ENCODE measurements around the gene POU2F3. TPM values are rescaled to one million over a fixed set of nuclear protein-coding genes. Genes with fewer than 3 reads are reported as not detected.

The POU2F3 gene
- total and polyA plus RNA-seq, 7 experiments from 2014 or later, result 0.24 TPM; not detected in 6

- Mint-ChIP-seq H3K36me3 (no peaks in the 10 kb centered on the region), H3K27ac (no peak overlapping the region), H3K4me3 (no peak overlapping the region), H3K9me3 (peaks cover 0 to 2% (median 0%) of the 10 kb centered on the region in 11 donors), H3K4me1 (peaks cover 0 to 3% (median 0%) of the 10 kb centered on the region in 7 donors), H3K27me3 (peaks cover 21 to 46% (median 27%) of the 10 kb centered on the region in 5 donors)
- ChIA-PET CTCF (interaction anchor here (0.7 to 1.4 kb wide), 2 partner anchors 14 to 62 kb away, joined by 3 read pairs; no protein-coding TSS in a partner anchor), POLR2A (no interaction called here)
- no peak for DNase-seq
- no peak overlapping the region for H3K27ac ChIP-seq (ENCODE audit: low read depth, low read length)
- no peaks in the 10 kb centered on the region for H3K36me3 ChIP-seq (ENCODE audit: control insufficient read depth in 2 of 3, insufficient read depth in 3 of 3, low read length in 3 of 3)
- no peaks in the 10 kb centered on the region for H3K9me3 ChIP-seq (ENCODE audit: control insufficient read depth in 2 of 3, low read length in 3 of 3)
- no peaks in the 10 kb centered on the region for H3K4me1 ChIP-seq (ENCODE audit: control insufficient read depth in 2 of 2, insufficient read depth in 2 of 2, low read length in 2 of 2)
- intact Hi-C loops (cut with micrococcal nuclease), result no loop called here
- H3K4me3 ChIP-seq (ENCODE audit: low read length), result no peak overlapping the region
- H3K27me3 ChIP-seq (ENCODE audit: control insufficient read depth in 2 of 2, insufficient read depth in 2 of 2, low read length in 2 of 2), result peaks cover 0 to 3% of the 10 kb centered on the region in 2 donors
- no peak for ATAC-seq
Measured at GRCh38 chr11:120233207-120233803, 6.6 kb upstream of the POU2F3 start.

- no peak overlapping the region for H3K4me3 ChIP-seq (ENCODE audit: low read length)
- H3K4me1 ChIP-seq (ENCODE audit: control insufficient read depth in 2 of 2, insufficient read depth in 2 of 2, low read length in 2 of 2), result no peaks in the 10 kb centered on the region
- H3K27ac Mint-ChIP-seq, result no peak overlapping the region
- H3K36me3 ChIP-seq (ENCODE audit: control insufficient read depth in 2 of 3, insufficient read depth in 3 of 3, low read length in 3 of 3), result no peaks in the 10 kb centered on the region
- H3K9me3 ChIP-seq (ENCODE audit: control insufficient read depth in 2 of 3, low read length in 3 of 3), result no peaks in the 10 kb centered on the region
- POLR2A ChIA-PET, result no interaction called here
- ATAC-seq, result peak; percentile 71
- peaks cover 33 to 60% (median 40%) of the 10 kb centered on the region in 5 donors for H3K27me3 Mint-ChIP-seq
- peak; percentile 11 to 71 (median 34) for DNase-seq
- H3K4me3 Mint-ChIP-seq, result no peak overlapping the region
- H3K27me3 ChIP-seq (ENCODE audit: control insufficient read depth in 2 of 2, insufficient read depth in 2 of 2, low read length in 2 of 2), result peaks cover 0 to 3% of the 10 kb centered on the region in 2 donors
- peaks cover 0 to 4% (median 0%) of the 10 kb centered on the region in 11 donors for H3K9me3 Mint-ChIP-seq
- intact Hi-C loops (cut with micrococcal nuclease), result loop anchor here (1.0 to 2.0 kb wide), 2 partner anchors 68 kb away; no protein-coding TSS in a partner anchor
- H3K27ac ChIP-seq (ENCODE audit: low read depth, low read length), result no peak overlapping the region
- peaks cover 0 to 6% (median 0%) of the 10 kb centered on the region in 7 donors for H3K4me1 Mint-ChIP-seq
- CTCF ChIA-PET, result no interaction called here
- no peaks in the 10 kb centered on the region for H3K36me3 Mint-ChIP-seq
Measured at GRCh38 chr11:120235024-120235628, 4.8 kb upstream of the POU2F3 start.

GRCh38 chr11:120236169-120237107 lies 3.5 kb upstream of the POU2F3 start:
- POLR2A ChIA-PET, result no interaction called here
- no peak overlapping the region for H3K27ac Mint-ChIP-seq

GRCh38 chr11:120238968-120239620 lies 846 bp upstream of the POU2F3 start:
- no peaks in the 10 kb centered on the region for H3K9me3 ChIP-seq (ENCODE audit: control insufficient read depth in 2 of 3, low read length in 3 of 3)
- Mint-ChIP-seq H3K4me1 (peaks cover 0 to 12% (median 0%) of the 10 kb centered on the region in 7 donors), H3K4me3 (no peak overlapping the region), H3K27me3 (peaks cover 64 to 85% (median 65%) of the 10 kb centered on the region in 5 donors), H3K36me3 (peaks cover 0 to 6% (median 0%) of the 10 kb centered on the region in 5 donors), H3K9me3 (peaks cover 0 to 5% (median 0%) of the 10 kb centered on the region in 11 donors), H3K27ac (no peak overlapping the region)
- no peak overlapping the region for H3K4me3 ChIP-seq (ENCODE audit: low read length)
- peaks cover 0 to 7% of the 10 kb centered on the region in 2 donors for H3K27me3 ChIP-seq (ENCODE audit: control insufficient read depth in 2 of 2, insufficient read depth in 2 of 2, low read length in 2 of 2)
- ChIA-PET CTCF (no interaction called here), POLR2A (no interaction called here)
- H3K36me3 ChIP-seq (ENCODE audit: control insufficient read depth in 2 of 3, insufficient read depth in 3 of 3, low read length in 3 of 3), result no peaks in the 10 kb centered on the region
- DNase-seq (no peak), ATAC-seq (no peak)
- H3K27ac ChIP-seq (ENCODE audit: low read depth, low read length), result no peak overlapping the region
- H3K4me1 ChIP-seq (ENCODE audit: control insufficient read depth in 2 of 2, insufficient read depth in 2 of 2, low read length in 2 of 2), result no peaks in the 10 kb centered on the region
- intact Hi-C loops (cut with micrococcal nuclease), result no loop called here

More at GRCh38 chr11:120236169-120237107, 3.5 kb upstream of the POU2F3 start:
- H3K9me3 ChIP-seq (ENCODE audit: control insufficient read depth in 2 of 3, low read length in 3 of 3), result no peaks in the 10 kb centered on the region
- no peak overlapping the region for H3K4me3 Mint-ChIP-seq
- intact Hi-C loops (cut with micrococcal nuclease), result no loop called here
- H3K27me3 ChIP-seq (ENCODE audit: control insufficient read depth in 2 of 2, insufficient read depth in 2 of 2, low read length in 2 of 2), result peaks cover 0 to 7% of the 10 kb centered on the region in 2 donors
- ATAC-seq, result no peak
- peaks cover 0 to 6% (median 0%) of the 10 kb centered on the region in 5 donors for H3K36me3 Mint-ChIP-seq
- H3K27ac ChIP-seq (ENCODE audit: low read depth, low read length), result no peak overlapping the region
- H3K9me3 Mint-ChIP-seq, result peaks cover 0 to 4% (median 0%) of the 10 kb centered on the region in 11 donors
- peaks cover 0 to 7% (median 0%) of the 10 kb centered on the region in 7 donors for H3K4me1 Mint-ChIP-seq
- H3K4me3 ChIP-seq (ENCODE audit: low read length), result no peak overlapping the region
- CTCF ChIA-PET, result no interaction called here
- no peaks in the 10 kb centered on the region for H3K4me1 ChIP-seq (ENCODE audit: control insufficient read depth in 2 of 2, insufficient read depth in 2 of 2, low read length in 2 of 2)
- H3K27me3 Mint-ChIP-seq, result peaks cover 45 to 71% (median 53%) of the 10 kb centered on the region in 5 donors
- H3K36me3 ChIP-seq (ENCODE audit: control insufficient read depth in 2 of 3, insufficient read depth in 3 of 3, low read length in 3 of 3), result no peaks in the 10 kb centered on the region
- no peak for DNase-seq

GRCh38 chr11:120240866-120241265 lies 926 bp downstream of the POU2F3 start:
- H3K4me3 ChIP-seq (ENCODE audit: low read length), result no peak overlapping the region
- Mint-ChIP-seq H3K27me3 (peaks cover 58 to 84% (median 64%) of the 10 kb centered on the region in 5 donors), H3K27ac (no peak overlapping the region), H3K9me3 (peaks cover 0 to 4% (median 0%) of the 10 kb centered on the region in 11 donors), H3K36me3 (peaks cover 0 to 6% (median 0%) of the 10 kb centered on the region in 5 donors), H3K4me1 (peaks cover 0 to 27% (median 0%) of the 10 kb centered on the region in 7 donors), H3K4me3 (no peak overlapping the region)
- no peaks in the 10 kb centered on the region for H3K36me3 ChIP-seq (ENCODE audit: control insufficient read depth in 2 of 3, insufficient read depth in 3 of 3, low read length in 3 of 3)
- DNase-seq, result no peak
- H3K4me1 ChIP-seq (ENCODE audit: control insufficient read depth in 2 of 2, insufficient read depth in 2 of 2, low read length in 2 of 2), result no peaks in the 10 kb centered on the region
- POLR2A ChIA-PET, result no interaction called here
- H3K27ac ChIP-seq (ENCODE audit: low read depth, low read length), result no peak overlapping the region
- peaks cover 0 to 4% of the 10 kb centered on the region in 2 donors for H3K27me3 ChIP-seq (ENCODE audit: control insufficient read depth in 2 of 2, insufficient read depth in 2 of 2, low read length in 2 of 2)
- CTCF ChIA-PET, result interaction anchor here (0.6 kb wide), 1 partner anchor 66 kb away, joined by 3 read pairs; no protein-coding TSS in a partner anchor
- H3K9me3 ChIP-seq (ENCODE audit: control insufficient read depth in 2 of 3, low read length in 3 of 3), result no peaks in the 10 kb centered on the region
- intact Hi-C loops (cut with micrococcal nuclease), result no loop called here
- no peak for ATAC-seq

- no peak overlapping the region for H3K4me3 Mint-ChIP-seq
- H3K36me3 Mint-ChIP-seq, result peaks cover 0 to 6% (median 0%) of the 10 kb centered on the region in 5 donors
- peaks cover 0 to 27% (median 0%) of the 10 kb centered on the region in 7 donors for H3K4me1 Mint-ChIP-seq
- no peaks in the 10 kb centered on the region for H3K4me1 ChIP-seq (ENCODE audit: control insufficient read depth in 2 of 2, insufficient read depth in 2 of 2, low read length in 2 of 2)
- H3K27me3 ChIP-seq (ENCODE audit: control insufficient read depth in 2 of 2, insufficient read depth in 2 of 2, low read length in 2 of 2), result peaks cover 0 to 4% of the 10 kb centered on the region in 2 donors
- H3K27me3 Mint-ChIP-seq, result peaks cover 58 to 85% (median 67%) of the 10 kb centered on the region in 5 donors
- no peaks in the 10 kb centered on the region for H3K9me3 ChIP-seq (ENCODE audit: control insufficient read depth in 2 of 3, low read length in 3 of 3)
- ChIA-PET POLR2A (no interaction called here), CTCF (no interaction called here)
- H3K27ac ChIP-seq (ENCODE audit: low read depth, low read length), result no peak overlapping the region
- DNase-seq (no peak), ATAC-seq (no peak)
- H3K27ac Mint-ChIP-seq, result no peak overlapping the region
- peaks cover 0 to 4% (median 0%) of the 10 kb centered on the region in 11 donors for H3K9me3 Mint-ChIP-seq
- intact Hi-C loops (cut with micrococcal nuclease), result no loop called here
- H3K4me3 ChIP-seq (ENCODE audit: low read length), result no peak overlapping the region
- no peaks in the 10 kb centered on the region for H3K36me3 ChIP-seq (ENCODE audit: control insufficient read depth in 2 of 3, insufficient read depth in 3 of 3, low read length in 3 of 3)
Measured at GRCh38 chr11:120241277-120241676, 1.3 kb downstream of the POU2F3 start.
